NOMO-1 treated with DMSO at 0.1 percent for 48 hours (cell line): ENCODE measurements around the gene ARMH1.
"Not testable (repeated sequence)": the region's sequence is repeated elsewhere in the genome, so short reads cannot be mapped to it uniquely, and the experiment has no call there.

ENCODE experiments used
- DNase-seq: peaks from one replicate; lab custom pipeline; 2025; ENCODE audit not compliant: unreplicated experiment; lab: John Stamatoyannopoulos, UW

The ARMH1 gene

DNA sequence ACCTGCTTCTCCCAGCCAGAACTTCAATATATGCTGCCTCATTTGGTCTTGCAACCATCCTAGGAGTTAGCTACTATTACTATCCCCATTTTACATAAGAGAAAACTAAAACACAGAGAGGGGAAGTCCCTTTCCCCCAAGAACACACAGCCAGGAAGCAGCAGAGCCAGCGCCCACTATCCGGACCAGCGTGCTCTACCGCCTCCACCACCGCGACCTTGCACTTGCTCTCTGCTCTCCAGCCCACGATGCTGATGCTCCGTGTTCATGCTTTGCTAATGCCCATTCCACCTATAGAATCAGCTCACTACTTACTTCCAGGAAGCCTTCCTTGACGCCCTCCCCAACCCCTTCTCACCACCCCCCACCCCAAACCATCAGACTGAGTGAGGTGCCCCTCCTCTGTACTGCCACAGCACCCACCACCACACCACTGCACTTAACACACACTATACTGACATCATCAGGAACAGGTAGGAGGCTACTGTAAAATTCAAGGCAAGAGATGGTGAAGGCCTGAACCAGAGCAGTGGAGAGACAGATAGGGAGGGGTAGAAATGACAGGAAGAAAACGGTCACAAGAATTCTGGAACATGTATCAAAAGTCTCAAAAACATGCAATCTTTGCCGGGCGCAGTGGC lies 9.7 kb upstream of the ARMH1 start:
- no peak for DNase-seq

DNA sequence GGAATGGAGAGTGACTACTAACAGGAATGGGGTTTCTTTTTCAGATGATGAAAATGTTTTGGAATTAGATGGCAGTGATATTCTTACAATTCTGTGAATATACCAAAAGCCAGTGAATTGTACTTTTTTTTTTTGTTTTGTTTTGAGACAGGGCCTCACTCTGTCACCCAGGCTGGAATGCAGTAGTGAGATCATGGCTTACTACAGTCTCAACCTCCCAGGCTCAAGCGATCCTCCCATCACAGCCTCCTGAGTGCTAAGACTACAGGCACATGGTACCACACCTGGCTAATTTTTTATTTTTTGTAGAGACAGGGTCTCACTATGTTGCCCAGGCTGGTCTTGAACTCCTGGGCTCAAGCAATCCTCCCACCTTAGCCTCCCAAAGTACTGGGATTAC lies 7.8 kb upstream of the ARMH1 start:
- not testable (repeated sequence) for DNase-seq

DNA sequence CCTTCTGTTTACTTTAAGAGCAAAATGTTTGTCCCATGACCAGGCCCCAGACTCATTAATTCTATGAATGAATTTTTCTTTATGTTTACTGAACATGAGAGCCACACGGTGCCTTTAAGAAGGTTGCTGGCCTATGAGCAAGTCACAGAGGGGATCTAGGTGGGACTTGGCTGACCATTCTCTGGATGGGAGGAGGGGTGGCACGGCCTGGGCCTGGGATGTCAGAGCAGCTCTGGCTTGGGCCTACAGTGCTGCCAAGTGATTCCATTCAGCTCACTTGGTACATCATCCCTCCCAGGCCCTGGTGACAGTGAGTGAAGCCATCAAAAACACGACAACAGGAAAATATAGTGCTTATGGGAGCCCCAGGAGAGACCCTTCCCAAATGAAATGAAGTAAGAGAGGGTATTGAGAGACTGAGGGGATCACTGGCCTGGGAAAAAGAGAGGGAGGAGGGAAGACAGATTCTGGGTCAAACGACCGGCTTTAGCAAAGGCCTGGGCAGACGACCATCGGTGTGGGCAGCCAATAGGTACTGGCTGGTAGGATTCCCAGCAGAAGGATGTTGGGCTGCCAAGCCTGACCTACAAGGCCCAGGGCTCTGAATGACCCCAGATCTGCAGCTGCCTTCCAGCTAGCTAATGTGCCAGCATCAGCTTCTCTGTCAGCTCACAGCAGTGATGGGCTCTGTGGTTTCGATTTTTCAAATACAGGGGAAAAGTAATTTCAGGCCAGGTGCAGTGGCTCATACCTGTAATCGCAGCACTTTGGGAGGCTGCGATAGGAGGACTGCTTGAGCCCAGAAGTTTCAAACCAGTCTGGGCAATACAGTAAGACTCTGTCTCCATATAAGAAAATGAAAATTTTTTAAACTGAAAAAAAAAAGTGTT lies 3.5 kb upstream of the ARMH1 start:
- DNase-seq = no peak

DNA sequence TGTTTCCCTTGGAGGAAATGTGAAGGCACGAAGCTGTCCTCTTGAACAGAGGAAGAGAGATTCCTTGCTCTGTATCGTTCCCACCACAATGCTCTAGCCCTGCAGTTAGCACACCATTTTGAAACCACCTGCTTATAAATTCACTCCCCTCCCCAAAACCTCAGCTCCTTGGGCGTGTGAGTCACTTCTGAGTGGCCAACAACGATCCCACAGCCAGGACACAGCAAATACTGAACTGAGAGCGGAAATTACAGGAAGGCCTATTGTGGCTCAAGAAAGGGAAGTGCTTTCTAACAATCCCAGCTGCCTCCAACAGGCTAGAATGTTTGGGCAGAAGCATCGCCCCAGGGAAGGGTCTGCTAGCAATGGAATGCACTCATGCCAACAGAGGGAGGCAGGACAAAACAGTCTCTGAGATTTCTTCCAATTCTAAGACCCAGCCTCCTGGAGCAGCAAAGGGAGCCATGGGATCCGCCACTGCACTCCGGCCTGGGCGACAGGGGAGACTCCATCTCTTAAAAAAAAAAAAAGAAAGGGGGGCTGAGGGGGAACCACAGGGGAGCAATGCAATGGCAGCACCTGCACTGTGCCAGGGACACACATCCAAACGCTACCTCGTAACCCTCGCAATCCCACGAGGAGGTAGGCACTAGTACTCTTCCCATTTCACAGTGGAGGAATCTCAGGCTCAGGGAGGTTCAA lies 2.1 kb upstream of the ARMH1 start:
- DNase-seq = peak; percentile 99

DNA sequence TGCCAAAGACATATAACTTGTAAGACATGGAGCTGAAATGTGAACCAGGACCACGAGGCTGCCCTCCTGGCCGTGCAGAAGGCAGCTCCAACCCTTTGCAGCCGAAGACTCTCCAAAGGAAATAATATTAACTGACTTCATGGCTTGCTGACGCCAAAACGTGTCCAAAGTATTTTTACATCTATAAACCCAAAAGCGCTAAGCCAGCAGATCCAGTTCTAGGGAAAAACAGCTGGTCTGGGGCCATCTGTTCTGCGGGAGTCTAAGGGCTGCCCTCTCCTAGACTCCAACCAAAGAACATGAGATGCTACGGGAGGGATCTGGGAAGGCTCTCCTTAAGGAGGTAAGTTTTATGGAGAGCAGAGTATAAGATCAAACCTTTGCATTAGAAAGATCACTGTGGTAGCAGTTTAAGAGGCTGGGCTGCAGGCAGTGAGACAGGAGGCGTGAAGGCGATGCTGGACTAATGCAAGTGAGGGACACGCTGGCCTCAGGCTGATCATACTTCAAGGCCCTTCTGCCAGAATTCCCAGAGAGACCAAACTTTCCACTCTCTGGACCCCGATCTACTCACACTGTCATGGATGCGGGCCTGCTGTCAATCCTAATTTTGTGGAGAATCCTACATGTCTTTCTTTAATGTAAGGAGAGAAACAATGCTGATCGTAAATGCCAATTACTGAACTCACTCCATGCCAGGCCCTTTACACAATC lies 1.4 kb upstream of the ARMH1 start:
- DNase-seq = no peak

DNA sequence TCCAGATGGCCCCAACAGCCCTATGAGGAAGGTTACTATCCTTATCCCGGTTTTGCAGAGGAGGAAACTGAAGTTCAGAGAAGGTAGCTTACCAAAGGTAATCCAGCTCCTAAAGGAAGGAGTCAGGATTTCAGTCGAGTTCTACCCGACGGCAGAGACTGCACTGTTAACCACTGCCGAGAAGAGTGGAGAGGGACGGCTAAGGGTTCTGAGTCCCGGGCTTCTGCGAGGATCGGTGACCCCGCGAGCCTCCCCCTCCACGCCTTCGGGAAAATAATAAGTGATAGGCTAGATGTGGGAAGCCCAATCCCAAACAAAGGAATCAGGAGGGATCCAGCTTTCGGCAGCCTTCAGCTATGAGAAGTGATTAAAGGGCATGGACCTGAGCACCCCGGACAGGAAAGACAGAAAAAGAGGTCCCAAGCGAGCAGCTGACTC lies 820 bp upstream of the ARMH1 start:
- DNase-seq = no peak

DNA sequence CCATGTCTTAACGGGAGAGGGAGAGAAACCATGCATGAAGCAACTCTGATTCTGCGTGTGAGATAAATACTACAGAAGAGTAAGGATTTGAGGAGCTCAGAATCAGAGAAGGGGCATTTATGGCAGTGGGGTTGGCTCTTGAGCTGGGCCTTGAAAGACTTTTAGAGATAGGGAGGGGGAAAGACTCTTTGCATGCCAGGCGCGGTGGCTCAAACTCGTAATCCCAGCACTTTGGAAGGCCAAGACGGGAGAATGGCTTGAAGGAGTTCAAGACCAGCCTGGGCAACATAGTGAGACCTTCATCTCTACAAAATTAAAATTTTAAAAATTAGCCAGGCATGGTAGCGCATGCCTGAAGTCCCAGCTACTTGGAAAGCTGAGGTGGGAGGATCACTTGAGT lies 672 bp downstream of the ARMH1 start:
- DNase-seq = no peak

DNA sequence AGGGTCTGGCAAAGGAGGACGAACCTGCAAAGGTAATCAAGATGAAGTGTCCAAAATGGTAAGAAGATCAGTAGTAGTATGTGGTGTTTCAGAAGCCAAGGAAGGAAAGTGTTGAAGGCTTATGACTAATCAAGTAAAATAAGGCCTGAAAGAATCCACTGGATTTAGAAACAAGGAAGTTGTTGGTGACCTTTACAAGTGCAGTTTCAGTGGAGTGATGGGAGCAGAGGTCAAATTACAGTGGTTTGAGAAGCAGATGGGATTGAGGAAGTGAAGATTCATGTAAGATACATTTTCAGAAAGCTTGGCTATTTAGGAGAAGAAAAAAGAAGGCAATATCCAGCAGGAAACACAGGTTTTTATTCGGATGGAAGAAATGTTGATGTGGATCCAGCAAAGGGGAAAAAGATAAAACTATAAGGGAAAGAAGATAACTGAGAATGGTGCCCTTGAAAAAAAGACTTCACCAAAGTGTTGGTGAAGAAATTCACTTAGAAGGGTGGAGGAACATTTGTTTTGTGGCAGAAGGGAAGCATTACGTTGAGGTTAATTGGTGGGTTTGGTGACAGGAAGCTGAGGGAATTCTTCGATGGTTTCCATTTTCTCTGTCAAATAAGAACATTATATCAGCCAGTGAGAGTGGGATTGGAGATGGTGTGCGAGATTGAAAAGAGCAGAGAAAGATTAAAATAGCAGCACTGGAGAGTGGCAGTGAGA lies 2.1 kb downstream of the ARMH1 start:
- DNase-seq = peak; percentile 99

DNA sequence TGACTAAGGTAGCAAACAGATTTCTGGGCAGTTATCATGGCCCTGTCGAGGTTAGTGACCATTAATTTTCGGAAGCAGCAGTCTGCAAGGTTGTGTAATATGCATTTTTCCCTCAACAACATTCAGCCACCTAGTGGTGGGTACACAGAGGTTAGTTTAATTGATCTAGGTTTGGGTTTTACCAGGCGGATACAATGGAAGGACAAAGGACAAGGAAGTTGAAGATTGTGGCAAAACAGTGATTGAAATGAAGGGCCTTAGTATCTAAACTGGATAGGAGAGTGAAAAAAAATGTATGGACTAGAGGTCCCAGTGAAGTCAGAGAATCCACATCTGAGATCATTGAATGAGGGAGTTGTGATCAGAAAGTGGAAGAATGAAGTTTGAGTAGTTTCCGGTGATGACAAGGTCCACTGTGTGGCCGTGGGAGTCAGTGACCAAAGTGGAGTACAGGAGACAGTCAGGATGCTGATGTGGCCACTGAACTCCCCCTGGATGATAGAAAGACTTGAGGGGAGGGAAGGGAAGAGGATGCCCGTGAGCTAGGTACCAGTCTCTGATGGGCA lies 2.8 kb downstream of the ARMH1 start:
- peak; percentile 81 for DNase-seq

DNA sequence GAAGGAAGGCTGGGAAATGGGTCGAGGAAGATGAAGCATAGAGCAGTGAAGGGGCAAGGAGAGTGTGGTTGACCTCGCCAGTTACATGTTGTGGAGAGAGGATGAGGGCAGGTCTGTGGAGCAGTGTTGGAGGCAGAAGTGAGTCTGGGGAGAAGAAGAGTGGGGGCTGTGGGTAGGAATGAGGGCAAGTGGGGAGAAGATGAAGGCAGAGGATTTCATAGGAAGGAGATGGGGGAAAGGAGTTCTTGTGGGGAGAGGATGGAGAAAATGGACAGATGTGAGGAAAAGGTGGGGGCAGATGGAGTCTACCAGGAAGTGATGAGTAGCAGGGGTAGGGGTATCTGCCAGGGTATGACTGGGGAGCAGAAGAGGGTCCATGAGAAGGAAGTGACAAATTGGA lies 3.6 kb downstream of the ARMH1 start:
- DNase-seq = no peak

DNA sequence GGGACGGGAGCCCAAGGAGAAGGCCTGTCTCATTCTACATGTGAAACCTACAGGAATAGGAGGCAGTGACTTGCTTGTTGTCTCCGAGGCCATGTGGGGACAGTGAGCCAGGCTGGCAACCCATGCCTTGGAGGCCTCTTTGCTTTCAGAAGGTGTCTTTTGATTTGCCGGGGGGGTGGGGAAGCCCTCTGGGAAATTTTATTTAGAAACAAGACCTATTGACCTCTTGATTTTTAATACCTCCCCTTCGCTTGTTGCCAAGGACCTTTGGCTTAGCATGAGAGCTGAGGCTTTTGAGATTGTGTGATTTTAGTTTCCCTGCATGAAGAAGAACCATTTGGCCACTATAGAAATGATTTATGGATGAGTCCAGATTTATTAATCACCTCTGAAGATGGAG lies 4.1 kb downstream of the ARMH1 start:
- DNase-seq = no peak

DNA sequence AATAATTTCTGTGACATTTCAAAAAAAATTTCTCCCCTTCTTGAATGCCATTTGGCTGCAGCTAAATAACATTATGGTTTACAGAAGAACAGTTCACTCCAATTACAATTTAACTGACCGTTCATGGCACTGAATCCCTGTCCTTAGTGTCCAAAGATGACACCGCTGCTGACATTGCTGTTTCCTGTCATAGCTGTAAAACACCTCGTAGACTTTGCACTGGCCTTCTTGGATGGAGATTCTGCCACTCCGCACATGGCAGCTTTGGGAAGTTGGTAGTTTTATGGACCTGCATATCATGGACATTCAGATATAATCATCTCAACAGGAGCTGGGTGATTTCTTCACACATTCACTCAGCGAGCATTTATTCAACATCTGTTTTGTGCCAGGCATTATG lies 5.0 kb downstream of the ARMH1 start:
- DNase-seq = no peak

DNA sequence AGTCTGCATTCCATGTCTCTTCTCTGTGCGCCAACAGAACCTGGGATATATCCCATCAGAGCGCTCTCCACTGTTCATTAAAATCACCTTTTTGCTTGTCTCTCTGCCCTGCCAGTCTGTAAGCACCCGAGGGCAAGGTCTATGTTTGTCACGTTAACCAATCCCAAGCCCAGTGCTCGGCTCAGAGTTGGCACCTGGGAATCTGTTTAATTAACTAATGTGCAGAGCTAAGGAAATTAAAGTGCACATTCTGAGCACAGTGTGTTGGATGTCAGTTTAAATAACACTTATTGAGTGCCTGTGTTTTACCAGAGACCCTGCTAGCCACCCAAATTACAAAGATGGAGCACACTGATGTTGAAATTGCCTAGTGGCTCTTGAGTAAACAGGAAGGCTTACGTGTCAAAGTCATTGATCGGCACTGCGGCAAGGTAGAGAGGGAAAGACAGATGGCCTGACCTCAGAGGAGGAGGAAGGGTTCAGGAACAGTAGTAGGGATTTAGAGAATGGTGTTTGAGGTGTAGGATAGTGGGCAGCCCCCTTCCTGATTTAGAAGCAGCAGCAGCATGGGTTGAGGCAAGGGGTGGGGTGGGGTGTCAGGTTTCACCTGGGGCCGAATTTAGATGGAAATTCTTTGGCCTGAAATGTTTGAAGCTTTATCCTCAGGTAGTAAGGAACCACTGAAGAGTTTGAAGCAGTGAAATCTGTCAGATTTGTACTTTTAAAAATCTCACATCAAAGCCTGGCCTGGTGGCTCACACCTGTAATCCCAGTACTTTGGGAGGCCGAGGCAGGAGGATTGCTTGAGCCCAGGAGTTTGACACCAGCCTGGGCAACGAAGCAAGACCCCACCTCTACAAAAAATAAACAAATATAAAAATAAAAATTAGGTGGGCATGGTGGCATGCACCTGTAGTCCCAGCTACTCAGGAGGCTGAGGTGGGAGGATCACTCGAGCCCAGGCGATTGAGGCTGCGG lies 7.7 kb downstream of the ARMH1 start:
- DNase-seq = peak; percentile 65

DNA sequence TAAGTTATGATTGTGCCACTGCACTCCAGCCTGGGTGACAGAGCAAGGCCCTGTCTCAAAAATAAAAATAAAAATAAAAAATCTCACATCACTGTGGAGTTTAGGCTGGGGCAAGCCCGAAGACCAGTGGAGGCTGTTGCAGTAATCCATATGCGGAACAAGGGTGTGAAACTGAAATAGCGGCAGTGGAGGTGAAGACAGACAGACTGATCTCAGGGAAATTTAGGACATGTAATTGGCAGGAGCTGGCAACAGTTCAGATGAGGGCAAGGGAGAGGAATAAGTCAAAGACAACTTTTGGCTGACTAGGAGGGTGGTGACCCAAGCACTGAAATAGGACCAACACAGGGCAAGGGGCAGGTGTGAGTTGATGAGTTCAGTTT lies 8.4 kb downstream of the ARMH1 start:
- peak; percentile 82 for DNase-seq

DNA sequence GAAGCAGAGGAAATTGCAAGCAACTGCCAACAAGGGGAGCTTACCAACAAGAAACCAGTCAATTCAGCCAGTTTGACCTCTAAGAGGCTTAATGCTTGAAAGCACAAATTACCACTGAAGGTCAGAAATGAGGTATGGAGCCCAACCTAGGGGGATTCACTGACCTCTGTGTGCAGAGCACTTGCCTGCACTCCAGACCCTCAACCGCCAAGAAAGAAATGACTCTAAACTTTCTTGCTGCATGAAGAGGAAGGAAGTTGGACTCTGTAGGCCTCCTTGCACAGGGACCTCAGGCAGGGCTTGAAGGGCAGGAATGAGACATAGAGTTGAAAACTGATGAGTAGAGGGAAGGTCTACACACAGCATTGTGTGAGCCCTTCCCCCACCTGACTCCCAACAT lies 10.0 kb downstream of the ARMH1 start:
- peak; percentile 73 for DNase-seq

DNA sequence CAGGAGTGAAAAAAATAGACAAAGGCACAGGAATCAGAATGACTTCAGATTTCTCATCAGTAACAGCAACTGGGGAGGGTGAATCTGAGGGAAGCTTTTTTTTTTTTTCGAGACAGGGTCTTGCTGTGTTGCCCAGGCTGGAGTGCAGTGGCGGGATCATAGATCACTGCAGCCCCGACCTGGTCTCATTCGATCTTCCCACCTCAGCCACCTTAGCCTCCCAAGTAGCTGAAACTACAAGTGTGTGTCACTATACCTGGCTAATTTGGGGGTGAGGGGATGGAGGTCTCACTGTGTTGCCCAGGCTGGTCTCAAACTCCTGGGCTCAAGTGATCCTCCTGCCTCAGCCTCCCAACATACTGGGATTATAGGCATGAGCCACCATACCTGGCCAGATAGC lies 10.7 kb downstream of the ARMH1 start:
- DNase-seq = no peak

DNA sequence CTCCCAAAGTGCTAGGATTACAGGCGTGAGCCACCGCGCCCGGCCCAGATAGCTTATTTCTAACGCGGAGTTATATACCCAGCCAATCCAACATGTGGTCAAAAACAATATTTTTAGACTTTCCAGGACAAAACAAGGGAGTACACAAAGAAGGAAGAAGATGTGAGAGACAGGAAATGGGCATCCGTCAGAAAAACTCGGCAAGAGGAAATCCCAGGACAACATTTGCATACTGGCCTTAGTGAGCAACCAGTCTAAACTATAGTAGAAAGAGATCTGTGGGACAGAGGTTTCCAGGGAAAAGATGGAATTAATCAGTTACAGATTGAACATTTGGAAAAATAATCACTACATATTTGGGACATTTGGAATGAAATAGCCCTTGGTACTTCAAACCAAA lies 11.4 kb downstream of the ARMH1 start:
- no peak for DNase-seq

DNA sequence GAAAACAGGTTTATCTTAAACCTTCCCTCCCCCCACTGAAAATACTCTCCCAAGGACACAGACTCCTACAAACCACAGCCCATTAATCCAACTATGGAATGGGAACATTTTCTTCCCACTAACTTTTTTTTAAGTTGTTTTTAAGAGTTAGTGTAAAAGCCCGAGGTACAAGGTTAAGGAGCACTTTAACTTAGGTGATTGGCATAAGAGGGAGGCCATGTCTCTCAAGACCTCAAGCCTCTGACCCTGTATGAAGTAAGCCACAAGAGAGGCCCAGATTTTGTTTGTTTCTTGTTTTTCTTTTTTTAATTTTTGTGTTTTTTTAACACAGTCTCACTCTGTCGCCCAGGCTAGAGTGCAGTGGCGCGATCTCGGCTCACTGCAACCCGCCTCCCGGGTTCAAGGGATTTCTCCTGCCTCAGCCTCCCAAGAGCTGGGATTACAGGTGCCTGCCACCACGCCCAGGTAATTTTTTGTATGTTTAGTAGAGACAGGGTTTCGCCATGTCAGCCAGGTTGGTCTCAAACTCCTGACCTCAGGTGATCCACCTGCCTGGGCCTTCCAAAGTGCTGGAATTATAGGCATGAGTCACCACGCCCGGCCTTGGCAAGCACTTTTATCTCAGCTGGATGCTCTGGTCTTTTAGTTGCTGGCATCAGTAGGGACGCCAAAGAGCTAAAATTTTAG lies 14.4 kb downstream of the ARMH1 start:
- no peak for DNase-seq

DNA sequence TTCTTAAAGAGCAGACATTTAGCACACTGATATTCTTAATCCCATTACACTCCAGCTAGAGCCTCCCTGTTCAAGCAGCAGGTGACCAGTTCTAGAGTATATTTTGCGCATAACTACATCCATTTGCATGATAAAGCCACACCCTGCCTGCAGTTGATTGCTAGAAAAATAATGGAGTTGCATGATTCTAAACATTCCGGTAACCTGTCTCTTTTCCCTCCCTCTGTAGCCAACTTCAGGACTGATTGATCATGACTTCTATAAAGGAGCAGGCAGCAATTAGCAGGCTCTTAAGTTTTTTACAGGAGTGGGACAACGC lies 14.9 kb downstream of the ARMH1 start:
- no peak for DNase-seq
